Mesodermal cell (in vitro differentiated cells): Measurements from ENCODE around the gene HGS.
"Not testable (repeated sequence)": the region's sequence is repeated elsewhere in the genome, so short reads cannot be mapped to it uniquely, and the experiment has no call there.

Source experiments
- H3K27ac ChIP-seq: 2 replicates; pipeline ENCODE4 v1.7.0; 2013; ENCODE audit warnings: mild to moderate bottlenecking, low read depth, low read length, moderate library complexity; ENCODE audit not compliant: severe bottlenecking
- H3K36me3 ChIP-seq: 2 replicates; pipeline ENCODE4 v1.7.1; 2013; ENCODE audit warnings: mild to moderate bottlenecking, low read length, moderate library complexity; ENCODE audit not compliant: control insufficient read depth, insufficient read depth
- H3K4me1 ChIP-seq: one replicate; pipeline ENCODE4 v1.7.1; 2013; ENCODE audit warnings: mild to moderate bottlenecking, low read length; ENCODE audit not compliant: insufficient read depth, control insufficient read depth, poor library complexity, severe bottlenecking
- H3K4me3 ChIP-seq: 2 replicates; pipeline ENCODE4 v1.7.0; 2013; ENCODE audit warnings: low read length, control low read depth, mild to moderate bottlenecking; ENCODE audit not compliant: insufficient read depth, poor library complexity, severe bottlenecking; ENCODE audit errors: extremely low read depth
- H3K9me3 ChIP-seq: 2 replicates; pipeline ENCODE4 v1.7.1; 2013; ENCODE audit warnings: mild to moderate bottlenecking, low read length, moderate library complexity; ENCODE audit not compliant: control insufficient read depth
- WGBS, 2 experiments: methylation state at CpG; one replicate each; pipeline ENCODE4 v1.1.5; 2013; ENCODE audit warnings: missing lambda C conversion rate in 2 of 2; ENCODE audit not compliant: insufficient coverage in 2 of 2; 5-methylcytosine and 5-hydroxymethylcytosine counted together

HGS gene

GRCh38 chr17:81739593-81739992, 55.8 kb downstream of the HGS start:
- H3K27ac ChIP-seq, H3K9me3 ChIP-seq, H3K4me1 ChIP-seq, H3K36me3 ChIP-seq, H3K4me3 ChIP-seq: not testable (repeated sequence)
- WGBS, 2 experiments = 89 to 92% methylated on average over 7 of the region's 8 CpGs

DNA sequence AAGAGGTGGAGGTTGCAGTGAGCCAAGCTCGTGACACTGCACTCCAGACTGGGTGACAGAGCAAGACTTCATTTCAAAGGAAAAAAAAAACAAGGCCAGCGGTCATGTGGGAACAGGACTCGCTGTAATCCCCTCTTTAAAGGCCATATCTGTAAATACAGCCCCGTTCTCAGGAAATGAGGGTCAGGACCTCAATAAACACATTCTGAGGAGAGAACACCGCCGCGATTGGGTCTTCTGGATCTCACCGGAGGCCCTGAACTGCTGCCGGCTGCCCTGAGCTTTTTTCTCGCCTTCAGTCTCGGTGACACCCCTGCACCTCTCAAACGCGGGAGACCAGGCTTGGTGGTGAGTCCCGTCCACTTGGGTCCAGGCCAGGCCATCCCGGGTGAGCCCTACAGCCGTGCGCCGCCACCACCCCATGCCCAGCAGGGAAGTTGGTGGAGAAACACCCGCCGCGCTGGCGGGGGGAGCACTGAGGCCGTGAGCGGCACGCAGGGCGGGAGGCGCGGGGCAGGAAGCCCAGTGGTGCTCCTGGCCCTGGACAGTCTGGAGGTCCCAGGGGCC, 56.7 kb downstream of the HGS start:
- Histone ChIP-seq H3K36me3 (no peaks in the 10 kb centered on the region), H3K9me3 (no peaks in the 10 kb centered on the region), H3K4me1 (peaks cover 4% of the 10 kb centered on the region), H3K27ac (no peak overlapping the region), H3K4me3 (no peak overlapping the region)
- WGBS, 2 experiments = 86 to 87% methylated on average over 22 to 26 of the region's 28 CpGs

- Histone ChIP-seq H3K4me1 (no peaks in the 10 kb centered on the region), H3K36me3 (no peaks in the 10 kb centered on the region), H3K27ac (no peak overlapping the region), H3K9me3 (no peaks in the 10 kb centered on the region), H3K4me3 (no peak overlapping the region)
- 75 to 82% methylated on average over 16 to 19 of the region's 22 CpGs for WGBS, 2 experiments
Observed at GRCh38 chr17:81741049-81741593, 57.3 kb downstream of the HGS start.

DNA sequence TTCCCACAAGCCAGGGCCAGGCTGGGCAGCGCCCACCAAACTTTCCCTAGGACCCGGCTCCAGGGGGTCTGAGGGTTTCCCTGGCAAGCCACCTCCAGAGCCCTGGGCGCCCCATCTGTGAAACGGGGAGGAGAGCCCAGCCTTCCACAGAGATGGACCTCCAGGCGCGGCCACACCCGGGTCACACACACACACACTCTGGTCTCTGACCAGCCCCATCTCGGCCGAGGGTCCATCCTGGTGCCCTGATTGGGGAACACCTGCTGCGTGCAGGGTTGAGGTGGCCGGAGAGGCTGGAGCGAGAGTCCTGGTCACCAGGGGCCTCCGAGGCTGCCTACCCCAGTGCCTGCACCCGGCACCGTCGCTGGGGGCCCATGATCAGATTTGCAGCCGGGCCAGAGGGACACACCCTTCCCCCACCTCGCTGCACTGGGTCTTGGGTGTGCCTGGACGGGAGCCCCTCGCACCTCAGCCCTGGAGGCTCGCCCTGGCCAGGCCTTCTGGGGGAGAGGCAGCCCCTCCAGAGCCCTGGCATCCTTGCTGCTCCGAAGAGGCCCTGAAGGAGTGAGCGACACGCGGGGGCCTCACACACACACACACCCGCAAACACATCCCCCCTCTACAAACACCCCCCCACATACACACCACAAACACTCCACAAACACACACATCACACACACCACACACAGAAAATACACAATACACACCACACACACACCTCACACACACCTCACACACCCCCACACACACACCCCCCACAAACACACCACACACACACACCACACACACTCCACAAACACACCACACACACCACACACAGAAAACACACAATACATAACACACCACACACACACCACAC, 58.0 kb downstream of the HGS start:
- Histone ChIP-seq H3K4me1 (no peaks in the 10 kb centered on the region), H3K9me3 (no peaks in the 10 kb centered on the region), H3K27ac (no peak overlapping the region), H3K36me3 (no peaks in the 10 kb centered on the region), H3K4me3 (no peak overlapping the region)
- WGBS, 2 experiments = 76 to 77% methylated on average over 17 to 19 of the region's 26 CpGs
